HT-29 (cell line): Measurements from ENCODE around the gene KRTAP10-8. TPM values are rescaled to one million over a fixed set of nuclear protein-coding genes. Genes with fewer than 3 reads are reported as not detected.
"Not testable (repeated sequence)": the region's sequence is repeated elsewhere in the genome, so short reads cannot be mapped to it uniquely, and the experiment has no call there.

ENCODE experiments used
- DNase-seq: peaks from one replicate; pipeline ENCODE4 v3.0.0-alpha.2; 2015; ENCODE audit warnings: low spot score
- total RNA-seq: library from RNA; depleted of rRNA; stranded (reverse); fragments of >200 nt; shearing (Covaris generic); gene quantifications from 2 replicates; pipeline ENCODE4 v1.2.3, GENCODE V29; 2014

Gene KRTAP10-8
- total RNA-seq, 1 experiment from 2014 or later = not detected

GRCh38 chr21:44644878-44645277, 33.0 kb downstream of the KRTAP10-8 start:
- DNase-seq = no peak

- not testable (repeated sequence) for DNase-seq
These were observed 34.7 kb downstream of the KRTAP10-8 start, which contains the start of gene KRTAP10-11 for GRCh38 chr21:44646366-44647221. Gene KRTAP10-11 (plus strand): TSS chr21:44646414. CDS start chr21:44646459, 45 bp downstream.

DNA sequence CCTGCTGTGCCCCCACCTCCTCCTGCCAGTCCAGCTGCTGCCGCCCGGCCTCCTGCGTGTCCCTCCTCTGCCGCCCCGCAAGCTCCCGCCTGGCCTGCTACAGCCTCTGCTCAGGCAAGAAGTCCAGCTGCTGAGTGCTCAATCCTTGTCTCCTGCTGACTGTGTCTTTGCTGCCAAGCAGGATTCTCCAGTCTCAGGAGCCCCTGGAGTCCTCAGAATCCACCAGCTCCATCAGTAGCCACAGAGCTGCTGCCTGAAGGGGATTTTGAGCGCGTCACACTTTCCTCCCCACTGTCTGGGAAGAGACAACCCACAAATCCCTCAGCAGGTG, 35.3 kb downstream of the KRTAP10-8 start:
- no peak for DNase-seq

GRCh38 chr21:44648557-44649311, 36.9 kb downstream of the KRTAP10-8 start:
- DNase-seq = no peak

- no peak for DNase-seq
These were observed 37.7 kb downstream of the KRTAP10-8 start for GRCh38 chr21:44649521-44650100.

DNA sequence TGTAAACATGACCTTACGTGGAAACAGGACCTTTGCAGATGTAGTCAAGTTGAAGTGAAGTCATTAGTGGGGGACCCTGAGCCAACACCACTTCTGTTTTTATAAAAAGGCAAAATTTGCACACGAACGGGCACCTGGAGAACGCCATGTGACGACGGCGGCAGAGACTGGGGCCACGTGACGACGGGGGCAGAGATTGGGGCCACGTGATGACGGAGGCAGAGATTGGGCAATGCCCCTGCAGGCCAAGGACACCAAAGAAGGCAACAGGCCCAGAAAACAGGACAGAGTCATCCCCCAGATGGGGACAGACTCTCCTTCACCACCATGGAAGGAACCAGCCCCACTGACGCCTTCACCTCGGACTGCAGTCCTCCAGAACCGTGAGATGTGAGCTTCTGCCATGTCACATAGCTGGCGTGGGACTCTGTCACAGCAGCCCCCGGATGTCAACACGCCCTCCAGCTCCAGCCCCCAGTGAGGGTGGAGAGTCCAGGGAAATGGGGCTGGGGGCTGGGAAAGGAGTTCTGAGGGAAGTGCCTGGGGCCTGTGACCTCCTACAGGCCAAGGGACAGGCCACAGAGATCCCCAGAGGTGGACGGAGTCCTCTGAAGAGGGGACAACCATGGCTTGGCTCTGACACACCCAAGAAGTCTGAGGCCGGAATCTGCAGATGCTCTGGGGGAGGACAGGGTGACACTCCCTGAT, 38.5 kb downstream of the KRTAP10-8 start:
- DNase-seq = no peak

DNA sequence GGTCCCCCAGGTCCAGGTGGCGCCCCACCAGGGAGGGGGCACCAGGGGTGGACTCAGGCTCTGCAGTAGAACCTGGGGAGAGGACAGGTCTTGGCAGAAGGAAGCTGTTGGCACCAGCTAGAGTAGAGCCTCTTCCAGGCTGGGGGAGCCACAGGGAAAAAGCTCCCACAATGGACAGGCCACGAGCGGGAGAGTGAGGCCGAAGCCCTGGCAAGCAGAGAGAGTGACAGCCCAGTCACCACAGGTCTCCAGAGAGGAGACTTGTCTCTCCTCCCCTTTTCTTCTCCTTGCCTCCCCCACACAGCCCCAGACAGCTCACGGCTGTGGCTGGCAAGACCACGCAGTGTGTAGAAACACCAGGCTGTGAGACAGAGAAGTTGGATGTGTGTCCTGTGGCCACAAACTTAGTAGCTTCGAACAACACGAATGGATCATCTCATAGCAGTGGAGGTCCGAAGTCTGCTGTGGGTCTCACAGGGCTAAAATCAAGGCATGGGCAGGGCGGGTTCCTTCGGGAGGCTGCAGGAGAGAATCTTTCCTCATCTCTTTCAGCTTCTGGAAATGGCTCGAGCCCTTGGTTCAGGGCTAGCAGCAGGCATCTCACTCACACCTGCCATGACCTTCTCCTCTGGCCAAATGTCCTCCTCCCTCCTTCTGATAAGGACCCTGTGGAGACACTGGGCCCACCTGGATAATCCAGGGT, 39.2 kb downstream of the KRTAP10-8 start:
- DNase-seq = no peak

GRCh38 chr21:44653123-44653522, 41.2 kb downstream of the KRTAP10-8 start:
- DNase-seq = no peak

DNA sequence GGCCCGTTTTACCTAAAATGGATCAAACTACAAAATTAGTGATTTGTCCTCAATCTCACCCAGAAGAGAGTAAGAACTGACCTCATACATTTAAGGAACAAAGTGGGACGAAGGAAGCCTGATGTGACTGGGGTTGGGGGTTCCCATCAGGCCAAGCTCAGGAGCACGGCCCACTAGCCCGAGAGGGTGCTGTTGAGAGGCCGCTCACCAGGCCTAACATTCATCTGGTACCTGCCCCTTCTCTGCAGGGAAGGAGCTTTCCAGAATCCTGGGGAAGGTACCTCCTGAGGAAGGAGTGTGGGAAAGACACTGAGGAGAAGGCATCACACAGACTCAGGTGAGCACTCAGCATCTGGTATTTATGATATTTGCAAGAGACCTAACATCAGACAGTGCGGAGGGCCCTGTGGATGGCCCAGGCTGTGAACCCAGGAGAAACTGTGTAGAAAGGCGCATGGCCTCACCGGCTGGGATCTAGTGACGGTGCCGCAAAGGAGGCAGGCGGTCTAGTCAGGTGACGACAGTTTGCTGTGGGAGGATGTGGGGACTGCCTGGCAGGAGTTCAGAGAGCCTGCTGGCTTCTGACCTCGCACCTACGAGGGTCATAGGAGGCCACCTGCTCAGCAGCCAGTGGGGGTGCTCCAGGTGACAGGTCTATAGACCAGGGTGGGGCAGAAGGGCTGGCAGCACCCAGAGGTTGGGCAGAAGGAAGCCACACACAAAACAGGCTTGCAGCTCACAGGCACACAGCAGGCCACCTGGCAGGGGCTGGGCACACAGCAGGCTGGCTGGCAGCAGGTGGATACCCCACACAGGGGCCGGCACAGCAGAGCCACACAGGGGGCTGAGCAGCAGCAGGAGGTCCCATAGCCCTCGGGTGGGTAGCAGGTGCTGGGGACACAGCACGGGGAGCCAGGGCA, 42.0 kb downstream of the KRTAP10-8 start:
- DNase-seq = no peak

DNA sequence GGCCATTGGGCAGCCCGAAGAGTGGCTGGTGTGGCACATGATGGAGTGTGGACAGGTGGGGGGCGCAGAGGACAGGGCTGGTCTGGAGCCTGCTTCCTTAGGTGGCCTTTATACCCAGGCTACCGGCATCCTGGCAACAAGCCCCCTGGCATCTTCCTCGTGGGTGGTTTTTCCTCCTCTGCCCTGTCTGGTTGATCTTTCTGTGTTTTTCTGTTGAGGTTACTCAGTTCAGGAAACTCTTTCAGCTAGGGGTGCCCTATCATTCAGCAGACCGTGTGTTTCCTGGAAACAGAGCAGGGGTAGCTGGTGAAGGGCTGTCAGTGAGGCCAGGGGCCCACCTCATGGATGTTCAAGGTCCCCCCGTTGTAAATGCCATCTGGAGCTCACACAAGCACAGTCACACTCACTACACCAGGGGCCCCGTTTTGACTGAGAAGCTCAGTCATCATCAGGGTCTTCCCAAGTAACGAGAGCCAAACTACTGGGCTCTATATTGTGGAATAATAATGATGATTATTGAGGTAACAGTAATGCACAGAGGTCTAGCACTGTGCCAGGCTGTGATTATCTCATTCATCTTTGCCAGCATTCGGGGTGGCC, 42.8 kb downstream of the KRTAP10-8 start, which contains the start of gene KRTAP12-4:
KRTAP12-4 (minus strand) TSS at position 84 of the 600 bp plus-strand sequence; CDS start at position 39, 45 bp downstream.
- DNase-seq = no peak

DNA sequence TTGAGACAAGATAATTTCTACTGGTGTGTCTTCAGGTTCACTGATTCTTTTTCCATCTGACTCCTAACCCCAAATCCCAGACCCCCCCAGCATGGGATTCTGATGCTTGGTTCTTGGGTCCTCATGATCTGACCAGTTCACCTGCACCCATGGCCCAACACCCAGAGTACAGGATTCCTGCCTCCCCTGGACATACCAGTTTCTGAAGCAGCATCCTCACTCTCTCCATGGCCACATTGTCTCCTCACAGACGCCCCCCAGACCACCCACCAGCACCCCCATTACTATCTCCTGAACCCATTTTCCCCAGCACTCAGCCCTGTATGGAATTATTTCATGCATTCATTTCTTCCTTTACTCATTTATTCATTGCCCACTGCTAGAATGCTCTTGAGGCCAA, 45.0 kb downstream of the KRTAP10-8 start:
- no peak for DNase-seq

DNA sequence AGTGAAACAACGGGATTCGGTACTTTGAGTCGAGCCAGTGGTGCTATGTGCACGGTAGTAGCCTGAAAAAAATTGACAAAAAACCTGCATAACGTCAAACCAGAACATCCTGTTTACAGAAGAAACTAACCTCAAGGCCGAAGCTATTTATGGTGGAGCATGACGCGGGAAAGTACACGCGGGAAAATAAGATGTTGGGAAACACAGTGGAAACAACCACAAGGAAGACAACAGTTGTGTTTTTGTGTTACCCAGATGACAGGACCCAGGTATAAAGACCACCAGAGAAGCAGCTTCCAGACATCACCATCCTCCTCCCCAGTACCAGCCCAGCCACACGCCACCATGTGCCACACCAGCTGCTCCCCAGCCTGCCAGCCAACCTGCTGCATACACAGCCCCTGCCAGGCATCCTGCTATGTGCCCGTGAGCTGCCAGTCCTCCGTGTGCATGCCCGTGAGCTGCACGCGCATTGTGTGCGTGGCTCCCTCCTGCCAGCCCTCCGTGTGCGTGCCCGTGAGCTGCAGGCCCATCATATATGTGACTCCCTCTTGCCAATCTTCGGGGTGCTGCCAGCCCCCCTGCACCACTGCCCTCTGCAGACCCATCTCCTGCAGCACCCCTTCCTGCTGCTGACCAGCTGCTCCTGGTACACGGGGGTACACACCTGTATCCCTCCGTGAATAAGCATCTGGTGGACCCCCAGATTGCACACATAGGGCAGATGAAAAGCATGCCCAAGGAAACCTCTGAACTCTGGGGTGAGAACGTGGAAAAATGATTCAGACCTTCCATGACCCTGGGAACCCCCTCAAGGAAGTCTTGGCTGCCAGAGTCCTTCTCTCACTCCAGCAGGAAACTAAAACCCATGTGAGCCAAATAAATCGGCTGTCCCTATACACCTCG, 46.0 kb downstream of the KRTAP10-8 start, which contains the start of gene KRTAP12-3:
KRTAP12-3 (plus strand) TSS at position 298 of the 906 bp plus-strand sequence; CDS start at position 346, 48 bp downstream.
- DNase-seq = no peak

GRCh38 chr21:44658541-44658910, 46.6 kb downstream of the KRTAP10-8 start:
- no peak for DNase-seq

DNA sequence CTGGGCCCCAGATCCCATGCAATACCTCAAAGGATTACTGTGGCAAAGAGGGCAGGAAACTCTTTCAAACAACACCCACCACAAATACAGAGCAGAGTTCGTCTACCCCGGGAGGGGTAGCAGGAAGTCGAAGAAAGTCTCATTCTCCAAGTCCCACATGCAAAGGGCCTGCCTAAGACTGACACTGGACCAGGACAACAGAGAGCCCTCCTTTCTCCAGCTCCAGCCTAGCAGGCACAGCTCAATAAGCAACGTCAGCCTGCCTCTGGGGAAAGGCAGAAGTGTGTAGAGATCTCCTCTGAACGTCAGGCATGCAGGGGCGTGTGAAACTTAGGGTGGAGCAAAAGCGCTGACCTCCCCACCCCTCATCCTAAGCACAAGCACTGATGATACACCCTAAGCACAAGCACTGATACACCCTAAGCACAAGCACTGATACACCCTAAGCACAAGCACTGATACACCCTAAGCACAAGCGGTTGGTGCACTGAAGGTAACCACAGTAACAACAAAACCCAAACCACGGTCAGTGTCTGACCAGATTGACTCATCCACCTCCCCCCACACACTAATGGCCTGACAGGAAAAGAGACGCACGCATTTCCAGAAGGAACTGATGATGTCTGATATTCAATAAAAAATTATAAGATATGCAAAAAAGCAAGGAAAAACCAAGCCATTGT, 47.2 kb downstream of the KRTAP10-8 start:
- DNase-seq = no peak

DNA sequence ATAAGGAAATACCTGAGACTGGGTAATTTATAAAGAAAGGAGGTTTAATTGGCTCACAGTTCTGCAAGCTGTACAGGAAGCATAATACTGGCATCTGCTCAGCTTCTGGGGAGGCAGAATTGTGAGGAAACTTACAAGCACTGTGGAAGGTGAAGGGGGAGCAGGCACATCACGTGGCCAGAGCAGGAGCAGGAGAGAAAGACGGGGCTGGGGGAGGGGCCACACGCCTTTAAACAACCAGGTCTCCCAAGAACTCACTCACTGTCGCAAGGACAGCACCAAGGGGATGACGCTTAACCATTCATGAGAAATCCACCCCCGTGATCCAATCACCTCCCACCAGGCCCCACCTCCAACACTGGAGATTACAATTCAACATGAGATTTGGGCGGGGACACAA, 49.7 kb downstream of the KRTAP10-8 start:
- not testable (repeated sequence) for DNase-seq
